Measurements from ENCODE around the gene CEP44.
"Not testable (repeated sequence)": the region's sequence is repeated elsewhere in the genome, so short reads cannot be mapped to it uniquely, and the experiment has no call there.

CEP44 gene

GRCh38 chr4:174279433-174280155 is 4.1 kb upstream of the CEP44 start:
- peak in 1 of 3 donors; percentile 27 for DNase-seq

- no peak for DNase-seq
Observed at GRCh38 chr4:174281182-174281737, 2.5 kb upstream of the CEP44 start.

GRCh38 chr4:174281901-174282300 is 1.8 kb upstream of the CEP44 start:
- DNase-seq: peak in 2 of 3 donors; percentile 20 to 53

- DNase-seq: peak; percentile 91 to 96 (median 95)
Observed at GRCh38 chr4:174282836-174283506, 740 bp upstream of the CEP44 start.

- peak in 1 of 3 donors; percentile 13 for DNase-seq
Observed at GRCh38 chr4:174284487-174284886, 776 bp downstream of the CEP44 start.

GRCh38 chr4:174286870-174287269 is 3.2 kb downstream of the CEP44 start:
- DNase-seq: no peak

- DNase-seq: no peak
Observed at GRCh38 chr4:174292473-174292872, 8.8 kb downstream of the CEP44 start.

GRCh38 chr4:174294641-174295040 is 10.9 kb downstream of the CEP44 start:
- not testable (repeated sequence) for DNase-seq

- not testable (repeated sequence) for DNase-seq
Observed at GRCh38 chr4:174295142-174295541, 11.4 kb downstream of the CEP44 start.

GRCh38 chr4:174303687-174304086 is 20.0 kb downstream of the CEP44 start:
- DNase-seq: no peak

GRCh38 chr4:174304664-174305063 is 21.0 kb downstream of the CEP44 start:
- no peak for DNase-seq

- no peak for DNase-seq
Observed at GRCh38 chr4:174305961-174306360, 22.2 kb downstream of the CEP44 start.

GRCh38 chr4:174307694-174308093 is 24.0 kb downstream of the CEP44 start:
- DNase-seq: no peak

- no peak for DNase-seq
Observed at GRCh38 chr4:174312993-174313392, 29.3 kb downstream of the CEP44 start.

GRCh38 chr4:174314274-174314673 is 30.6 kb downstream of the CEP44 start:
- DNase-seq: no peak

GRCh38 chr4:174314770-174315169 is 31.1 kb downstream of the CEP44 start:
- peak in 2 of 3 donors; percentile 1 to 23 for DNase-seq

- no peak for DNase-seq
Observed at GRCh38 chr4:174316546-174316945, 32.8 kb downstream of the CEP44 start.

- DNase-seq: no peak
Observed at GRCh38 chr4:174316954-174317353, 33.2 kb downstream of the CEP44 start.

GRCh38 chr4:174317531-174317930 is 33.8 kb downstream of the CEP44 start:
- no peak for DNase-seq

- DNase-seq: peak; percentile 42 to 62 (median 58)
Observed at GRCh38 chr4:174318829-174319764, 35.4 kb downstream of the CEP44 start.

GRCh38 chr4:174320494-174321199 is 36.9 kb downstream of the CEP44 start:
- DNase-seq: no peak

GRCh38 chr4:174324236-174324635 is 40.5 kb downstream of the CEP44 start:
- DNase-seq: no peak
